Pancreas (tissue), 10 donors: ENCODE data around the gene LGALS4. TPM values are rescaled to one million over a fixed set of nuclear protein-coding genes. Genes with fewer than 3 reads are reported as not detected.
A peak's percentile ranks its signal among the peaks of the same experiment; 100 is the strongest.
"Not testable (repeated sequence)": the region's sequence is repeated elsewhere in the genome, so short reads cannot be mapped to it uniquely, and the experiment has no call there.

ENCODE experiments used
- ATAC-seq, 4 donors: fragments of 200-7000 bp; cut with Tn5 transposase; one replicate each; pipeline versions ENCODE4 v1.8.0 to v1.9.1; 2020; ENCODE audit warnings: mild to moderate bottlenecking in 4 of 4, moderate library complexity in 4 of 4
- DNase-seq, 6 donors: peaks; one replicate each; pipeline ENCODE4 v3.0.0-alpha.2; 2020
- FAIRE-seq: peaks from 2 replicates; lab custom pipeline; 2012; peaks lifted over from hg19 to GRCh38; lab: Jason Lieb, UNC
- H3K27ac ChIP-seq, 4 donors: fragments of 200-600 bp; sonication (generic); 1 replicate in 3 of 4; 2 replicates in 1 of 4; pipeline versions ENCODE4 v1.5.0 to v1.8.0; 2020
- H3K27me3 ChIP-seq, 4 donors: fragments of 200-600 bp; one replicate each; pipeline ENCODE4 v1.8.0; 2021
- H3K36me3 ChIP-seq, 3 donors: fragments of 200-600 bp; sonication (generic) in 1 of 3; one replicate each; pipeline versions ENCODE4 v1.5.0 to v1.8.0; 2020 to 2021
- H3K4me1 ChIP-seq, 3 donors: fragments of 200-600 bp; one replicate each; pipeline ENCODE4 v1.8.0; 2021
- H3K4me3 ChIP-seq, 4 donors: fragments of 200-600 bp; sonication (generic) in 2 of 4; one replicate each; pipeline versions ENCODE4 v1.5.0 to v1.8.0; 2020 to 2021
- H3K9me3 ChIP-seq, 4 donors: fragments of 200-600 bp; one replicate each; pipeline ENCODE4 v1.8.0; 2021
- WGBS, 2 donors: extraction: QIAGEN DNeasy Blood & Tissue Kit; methylation state at CpG; one replicate each; pipeline ENCODE4 v1.1.7; 2013; 5-methylcytosine and 5-hydroxymethylcytosine counted together
- intact Hi-C, 3 donors: fragments of 100-400 bp; cut with DNase I; formaldehyde crosslinking; loops; one replicate each; pipeline versions ENCODE4 v1.11.1 to v1.14.2; 2022
- polyA plus RNA-seq, 2 donors: library from polyadenylated mRNA; stranded (reverse); fragments of 200-250 nt; gene quantifications; one replicate each; pipeline ENCODE4 v1.2.3, GENCODE V29; 2013
- total RNA-seq, 6 donors: library from RNA; stranded (reverse); fragmentation: NEBNext Ultra II Directional in 4 of 6; extraction: Animal tissue kit (Norgen Biotek cat#: 25700) in 4 of 6; gene quantifications; one replicate each; pipeline versions ENCODE4 v1.2.1 to v1.2.4, GENCODE V29; 2021 to 2023
- TF ChIP-seq, protein P1 (sequence below), 4 donors: fragments of 200-600 bp; sonication (generic) in 3 of 4; IDR thresholded peaks; one replicate each; pipeline versions ENCODE4 v1.5.0 to v1.8.0; 2021; ENCODE audit warnings: antibody characterized with exemption in 4 of 4
- donor health status: healthy with polysubstance abuse.
- donor health status: DM: no; HTN: no; CAD: no; lungs with moderate emphysema.
- donor health status: DM: no; HTN: no; CAD: no.
- donor health status: control.
- donor health status: control.
- donor health status: Bipolar disorder and iron deficiency.
- donor health status: DM: yes; HTN: yes; CAD: no.
- donor health status: DM: no; HTN: no; CAD: no.
- donor health status: DM: no; HTN: no; CAD: no.
- donor health status: DM: yes; HTN: yes; CAD: no.

Gene LGALS4, protein sequence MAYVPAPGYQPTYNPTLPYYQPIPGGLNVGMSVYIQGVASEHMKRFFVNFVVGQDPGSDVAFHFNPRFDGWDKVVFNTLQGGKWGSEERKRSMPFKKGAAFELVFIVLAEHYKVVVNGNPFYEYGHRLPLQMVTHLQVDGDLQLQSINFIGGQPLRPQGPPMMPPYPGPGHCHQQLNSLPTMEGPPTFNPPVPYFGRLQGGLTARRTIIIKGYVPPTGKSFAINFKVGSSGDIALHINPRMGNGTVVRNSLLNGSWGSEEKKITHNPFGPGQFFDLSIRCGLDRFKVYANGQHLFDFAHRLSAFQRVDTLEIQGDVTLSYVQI
- total RNA-seq (10 to 100 TPM; 14.2 to 87.7 (median 63.7) TPM), polyA plus RNA-seq (100 to 1,000 TPM in 1 of 2 donors, 10 to 100 TPM in 1; 80.9 to 135 TPM)

DNA sequence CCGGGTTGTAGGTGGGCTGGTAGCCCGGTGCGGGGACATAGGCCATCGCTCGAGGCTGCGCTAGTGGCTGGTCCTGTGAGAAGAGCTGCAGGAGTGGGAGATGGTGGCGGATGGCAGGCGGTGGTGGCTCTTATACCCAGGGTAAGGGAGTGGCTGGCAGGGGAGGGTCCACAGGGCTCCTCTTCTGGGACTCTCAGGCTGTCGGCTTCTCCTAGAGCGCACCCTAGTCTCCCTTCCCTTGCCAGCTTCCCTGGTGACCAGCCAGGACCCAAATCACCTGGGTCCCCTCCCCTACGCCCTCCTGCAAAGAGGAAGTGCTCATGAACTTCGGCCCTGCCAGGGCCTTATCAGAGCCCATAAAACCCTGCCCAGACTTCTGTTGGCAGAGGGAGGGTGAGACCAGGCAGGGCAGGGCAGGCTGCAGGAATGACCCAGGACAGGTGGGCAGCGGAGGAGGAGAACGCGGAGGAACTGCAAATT lies at the start of gene LGALS4:
TSS of gene LGALS4 (minus strand) at position 105 of the 480 bp plus-strand sequence. CDS start at position 46, 59 bp downstream.
- DNase-seq: peak; percentile 75 to 92 (median 88)
- Histone ChIP-seq H3K27me3 (no peaks in the 10 kb centered on the region), H3K9me3 (no peaks in the 10 kb centered on the region), H3K4me1 (peaks cover 0 to 10% (median 9%) of the 10 kb centered on the region in 3 donors), H3K36me3 (peaks cover 0 to 22% (median 9%) of the 10 kb centered on the region in 3 donors), H3K4me3 (peak within 1 kb of the TSS in 2 of 4 donors; percentile 24 to 29), H3K27ac (peak within 1 kb of the TSS; percentile 43 to 62 (median 50))
- intact Hi-C loops: no loop called here
- peak; percentile 91 to 98 (median 94) for ATAC-seq
- TF ChIP-seq, protein P1, sequence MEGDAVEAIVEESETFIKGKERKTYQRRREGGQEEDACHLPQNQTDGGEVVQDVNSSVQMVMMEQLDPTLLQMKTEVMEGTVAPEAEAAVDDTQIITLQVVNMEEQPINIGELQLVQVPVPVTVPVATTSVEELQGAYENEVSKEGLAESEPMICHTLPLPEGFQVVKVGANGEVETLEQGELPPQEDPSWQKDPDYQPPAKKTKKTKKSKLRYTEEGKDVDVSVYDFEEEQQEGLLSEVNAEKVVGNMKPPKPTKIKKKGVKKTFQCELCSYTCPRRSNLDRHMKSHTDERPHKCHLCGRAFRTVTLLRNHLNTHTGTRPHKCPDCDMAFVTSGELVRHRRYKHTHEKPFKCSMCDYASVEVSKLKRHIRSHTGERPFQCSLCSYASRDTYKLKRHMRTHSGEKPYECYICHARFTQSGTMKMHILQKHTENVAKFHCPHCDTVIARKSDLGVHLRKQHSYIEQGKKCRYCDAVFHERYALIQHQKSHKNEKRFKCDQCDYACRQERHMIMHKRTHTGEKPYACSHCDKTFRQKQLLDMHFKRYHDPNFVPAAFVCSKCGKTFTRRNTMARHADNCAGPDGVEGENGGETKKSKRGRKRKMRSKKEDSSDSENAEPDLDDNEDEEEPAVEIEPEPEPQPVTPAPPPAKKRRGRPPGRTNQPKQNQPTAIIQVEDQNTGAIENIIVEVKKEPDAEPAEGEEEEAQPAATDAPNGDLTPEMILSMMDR (IDR thresholded peaks at IDR 0.05): no peak
- no peak for FAIRE-seq
- 44 to 46% methylated on average over 15 of the region's 15 CpGs for WGBS, 2 donors

DNA sequence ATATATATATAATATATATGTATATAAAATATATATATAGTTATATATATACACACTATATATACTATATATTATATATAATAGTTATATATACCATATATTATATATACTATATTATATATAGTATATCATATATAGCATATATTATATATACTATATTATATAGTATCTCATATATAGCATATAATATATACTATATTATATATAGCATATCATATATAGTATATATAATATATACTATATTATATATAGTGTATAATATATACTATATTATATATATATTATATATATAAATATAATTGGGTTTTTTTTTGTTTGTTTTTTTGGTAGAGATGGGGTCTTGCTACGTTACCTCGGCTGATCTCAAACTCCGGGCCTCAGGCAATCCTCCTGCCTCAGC lies 48.6 kb upstream of the LGALS4 start:
- TF ChIP-seq, protein P1 (IDR thresholded peaks at IDR 0.05): no peak
- no peak for ATAC-seq
- DNase-seq: no peak
- Histone ChIP-seq H3K27ac (no peak overlapping the region), H3K27me3 (no peaks in the 10 kb centered on the region), H3K4me3 (no peak overlapping the region), H3K4me1 (peaks cover 4 to 19% (median 11%) of the 10 kb centered on the region in 3 donors), H3K36me3 (no peaks in the 10 kb centered on the region), H3K9me3 (no peaks in the 10 kb centered on the region)
- 95 to 100% methylated on average over 3 of the region's 3 CpGs for WGBS, 2 donors
- intact Hi-C loops: no loop called here
- FAIRE-seq: peak; percentile 83

DNA sequence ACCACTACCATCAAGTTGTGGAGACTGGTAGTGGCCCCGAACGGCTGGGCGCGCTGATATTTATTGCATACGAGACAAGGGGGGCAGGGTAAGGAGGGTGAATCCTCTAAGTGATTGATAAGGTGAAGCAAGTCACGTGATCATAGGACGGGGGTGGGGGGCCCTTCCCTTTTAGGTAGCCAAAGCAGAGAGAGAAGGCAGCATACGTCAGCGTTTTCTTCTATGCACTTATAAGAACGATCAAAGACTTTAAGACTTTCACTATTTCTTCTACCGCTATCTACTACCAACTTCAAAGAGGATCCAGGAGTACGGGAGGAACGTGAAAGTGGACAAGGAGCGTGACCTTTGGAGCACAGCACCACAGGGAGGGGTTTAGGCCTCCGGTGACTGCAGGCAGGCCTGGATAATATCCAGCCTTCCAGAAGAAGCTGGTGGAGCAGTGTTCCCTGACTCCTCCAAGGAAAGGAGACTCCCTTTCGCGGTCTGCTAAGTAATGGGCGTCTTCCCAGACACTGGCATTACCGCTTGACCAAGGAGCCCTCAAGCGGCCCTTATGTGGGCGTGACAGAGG lies 47.0 kb upstream of the LGALS4 start:
- intact Hi-C loops, H3K4me3 ChIP-seq, FAIRE-seq, ATAC-seq, H3K27me3 ChIP-seq, H3K36me3 ChIP-seq, H3K9me3 ChIP-seq, DNase-seq, H3K27ac ChIP-seq: not testable (repeated sequence)
- WGBS, 2 donors: 72 to 76% methylated on average over 20 to 21 of the region's 21 CpGs
- H3K4me1 ChIP-seq: peaks cover 4 to 19% (median 8%) of the 10 kb centered on the region in 3 donors

DNA sequence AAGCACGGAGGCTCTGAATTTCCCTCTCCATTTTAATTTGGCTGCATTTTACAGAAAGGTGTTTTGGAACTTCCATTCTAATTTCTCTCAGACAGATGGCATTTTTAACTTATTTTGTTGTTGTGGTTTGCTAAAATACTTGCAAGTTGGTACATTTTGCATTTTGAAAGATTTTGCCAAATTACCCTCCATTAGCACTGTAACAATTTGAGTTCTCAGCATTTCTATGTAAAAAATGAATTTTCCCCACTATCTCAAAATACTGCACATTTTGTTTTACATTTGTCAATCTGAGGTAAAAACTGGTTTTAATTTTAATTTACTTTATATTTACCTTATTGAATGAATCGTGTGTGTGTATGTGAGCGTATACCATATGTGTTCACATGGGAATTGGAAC lies 44.1 kb upstream of the LGALS4 start:
- H3K9me3 ChIP-seq: no peaks in the 10 kb centered on the region
- DNase-seq (no peak), ATAC-seq (no peak), FAIRE-seq (no peak)
- H3K27me3 ChIP-seq: no peaks in the 10 kb centered on the region
- WGBS, 2 donors: 85 to 88% methylated on average over 3 of the region's 3 CpGs
- TF ChIP-seq, protein P1 (IDR thresholded peaks at IDR 0.05): no peak
- no peak overlapping the region for H3K4me3 ChIP-seq
- intact Hi-C loops: no loop called here
- no peaks in the 10 kb centered on the region for H3K36me3 ChIP-seq
- H3K27ac ChIP-seq: peak overlapping the region in 1 of 4 donors; percentile 50
- H3K4me1 ChIP-seq: peaks cover 0 to 3% (median 0%) of the 10 kb centered on the region in 3 donors

DNA sequence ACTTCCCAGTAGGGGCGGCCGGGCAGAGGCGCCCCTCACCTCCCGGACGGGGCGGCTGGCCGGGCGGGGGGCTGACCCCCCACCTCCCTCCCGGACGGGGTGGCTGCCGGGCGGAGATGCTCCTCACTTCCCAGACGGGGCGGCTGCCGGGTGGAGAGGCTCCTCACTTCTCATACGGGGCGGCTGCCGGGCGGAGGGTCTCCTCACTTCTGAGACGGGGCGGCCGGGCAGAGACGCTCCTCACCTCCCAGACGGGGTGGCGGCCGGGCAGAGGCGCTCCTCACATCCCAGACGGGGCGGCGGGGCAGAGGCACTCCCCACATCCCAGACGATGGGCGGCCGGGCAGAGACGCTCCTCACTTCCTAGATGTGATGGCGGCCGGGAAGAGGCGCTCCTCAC lies 43.0 kb upstream of the LGALS4 start:
- H3K36me3 ChIP-seq, intact Hi-C loops, FAIRE-seq, ATAC-seq, H3K27ac ChIP-seq, H3K4me3 ChIP-seq, H3K27me3 ChIP-seq, H3K9me3 ChIP-seq, H3K4me1 ChIP-seq: not testable (repeated sequence)
- 90 to 95% methylated on average over 18 to 30 of the region's 37 CpGs for WGBS, 2 donors
- DNase-seq: peak in 2 of 6 donors; percentile 14 to 57

DNA sequence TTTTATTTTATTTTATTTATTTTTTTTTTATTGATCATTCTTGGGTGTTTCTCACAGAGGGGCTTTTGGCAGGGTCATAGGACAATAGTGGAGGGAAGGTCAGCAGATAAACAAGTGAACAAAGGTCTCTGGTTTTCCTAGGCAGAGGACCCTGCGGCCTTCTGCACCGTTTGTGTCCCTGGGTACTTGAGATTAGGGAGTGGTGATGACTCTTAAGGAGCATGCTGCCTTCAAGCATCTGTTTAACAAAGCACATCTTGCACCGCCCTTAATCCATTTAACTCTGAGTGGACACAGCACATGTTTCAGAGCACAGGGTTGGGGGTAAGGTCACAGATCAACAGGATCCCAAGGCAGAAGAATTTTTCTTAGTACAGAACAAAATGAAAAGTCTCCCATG lies 42.2 kb upstream of the LGALS4 start:
- H3K9me3 ChIP-seq, H3K4me3 ChIP-seq, H3K4me1 ChIP-seq, H3K27ac ChIP-seq, H3K27me3 ChIP-seq, DNase-seq, ATAC-seq, H3K36me3 ChIP-seq, intact Hi-C loops, FAIRE-seq: not testable (repeated sequence)
- 40 to 88% methylated on average over 2 to 3 of the region's 3 CpGs for whole genome bisulfite sequencing, 2 donors
